A375 (cell line): ENCODE results near the gene SMIM1. TPM values are rescaled to one million over a fixed set of nuclear protein-coding genes. Genes with fewer than 3 reads are reported as not detected.

Source experiments
- small RNA-seq: library from RNA; depleted of rRNA; stranded (forward); fragments of <200 nt; gene quantifications from one replicate; pipeline ENCODE3, GENCODE V24; 2014
- total RNA-seq: library from RNA; depleted of rRNA; stranded (reverse); fragments of >200 nt; shearing (Covaris generic); gene quantifications from 2 replicates; pipeline ENCODE4 v1.2.3, GENCODE V29; 2014; rRNA removed

Gene SMIM1, protein sequence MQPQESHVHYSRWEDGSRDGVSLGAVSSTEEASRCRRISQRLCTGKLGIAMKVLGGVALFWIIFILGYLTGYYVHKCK
- total RNA-seq, result not detected in 2 replicates

DNA sequence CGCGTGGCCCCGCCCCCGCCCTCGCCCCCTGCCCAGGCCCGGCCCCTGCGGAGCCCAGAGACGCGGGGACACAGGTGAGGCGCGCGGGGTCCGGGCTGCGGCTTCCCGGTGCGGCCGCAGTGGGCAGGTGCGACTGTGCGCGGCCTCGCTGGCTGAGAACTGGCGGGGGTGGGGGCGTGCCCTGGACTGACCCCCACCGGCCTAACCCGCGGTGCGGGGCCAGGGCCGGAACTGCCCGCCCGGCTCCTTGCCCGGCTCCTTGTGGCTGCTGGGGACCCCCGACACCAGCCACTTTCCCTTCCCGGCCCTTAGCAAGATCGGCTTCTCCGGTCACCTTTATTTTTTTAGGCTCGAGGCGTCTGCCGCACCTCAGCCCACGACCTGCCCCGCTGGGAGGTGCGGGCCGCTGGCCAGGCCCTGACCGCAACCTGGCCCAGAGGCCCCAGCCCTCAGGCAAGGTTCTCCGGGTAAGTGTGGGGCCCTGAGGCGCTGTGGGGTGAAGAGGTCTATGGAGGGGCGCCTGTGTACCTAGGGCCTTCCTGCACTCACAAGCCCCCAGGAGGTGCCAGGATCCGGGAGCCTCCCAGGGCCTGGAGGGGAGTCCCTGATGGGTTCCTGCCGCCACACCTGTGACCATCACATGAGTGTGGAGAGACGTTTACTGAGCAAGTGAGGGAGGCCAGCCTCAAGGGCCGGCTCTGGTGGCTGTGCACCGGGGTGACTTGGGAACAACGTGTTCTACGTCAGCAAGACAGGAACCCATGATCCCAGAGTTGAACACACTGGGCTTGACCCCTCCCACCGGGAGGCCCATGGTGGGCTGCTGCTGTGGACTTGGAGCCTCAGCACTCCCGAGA is at the start of gene SMIM1:
Gene SMIM1, plus strand, starts transcription at position 35 of the 857 bp plus-strand sequence. CDS start 2,625 bp downstream, outside the sequence.

DNA sequence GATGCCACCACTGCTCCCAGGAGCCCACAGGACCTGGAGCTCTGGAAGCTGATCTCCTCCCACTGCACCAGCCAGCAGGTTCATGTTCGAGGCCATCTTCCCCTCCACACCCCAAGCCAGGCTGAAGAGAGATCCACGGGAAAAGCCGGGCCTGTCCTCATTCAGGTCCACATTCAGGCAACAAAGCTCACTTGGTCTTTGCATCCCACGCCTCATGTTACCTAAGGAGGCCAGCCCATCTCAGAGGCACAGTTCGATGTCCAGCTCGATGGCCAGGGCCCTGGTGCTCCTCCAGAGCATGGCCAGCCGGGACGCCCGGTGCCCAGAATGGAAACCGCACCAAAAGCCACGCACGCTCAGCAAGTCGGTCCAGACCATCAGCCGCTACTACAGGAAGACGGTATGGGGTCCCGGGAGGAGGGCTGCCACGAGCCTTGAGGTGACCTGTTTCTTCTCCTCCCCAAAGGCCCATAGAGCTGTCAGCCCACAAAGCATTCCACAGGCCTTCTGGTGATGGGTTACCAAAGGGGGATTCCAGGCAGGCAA is 20.1 kb upstream of the SMIM1 start, which contains the start of gene CCDC27:
Gene CCDC27, plus strand, starts transcription at position 51 of the 546 bp plus-strand sequence. Its CDS starts 32 bp downstream, at position 83.

DNA sequence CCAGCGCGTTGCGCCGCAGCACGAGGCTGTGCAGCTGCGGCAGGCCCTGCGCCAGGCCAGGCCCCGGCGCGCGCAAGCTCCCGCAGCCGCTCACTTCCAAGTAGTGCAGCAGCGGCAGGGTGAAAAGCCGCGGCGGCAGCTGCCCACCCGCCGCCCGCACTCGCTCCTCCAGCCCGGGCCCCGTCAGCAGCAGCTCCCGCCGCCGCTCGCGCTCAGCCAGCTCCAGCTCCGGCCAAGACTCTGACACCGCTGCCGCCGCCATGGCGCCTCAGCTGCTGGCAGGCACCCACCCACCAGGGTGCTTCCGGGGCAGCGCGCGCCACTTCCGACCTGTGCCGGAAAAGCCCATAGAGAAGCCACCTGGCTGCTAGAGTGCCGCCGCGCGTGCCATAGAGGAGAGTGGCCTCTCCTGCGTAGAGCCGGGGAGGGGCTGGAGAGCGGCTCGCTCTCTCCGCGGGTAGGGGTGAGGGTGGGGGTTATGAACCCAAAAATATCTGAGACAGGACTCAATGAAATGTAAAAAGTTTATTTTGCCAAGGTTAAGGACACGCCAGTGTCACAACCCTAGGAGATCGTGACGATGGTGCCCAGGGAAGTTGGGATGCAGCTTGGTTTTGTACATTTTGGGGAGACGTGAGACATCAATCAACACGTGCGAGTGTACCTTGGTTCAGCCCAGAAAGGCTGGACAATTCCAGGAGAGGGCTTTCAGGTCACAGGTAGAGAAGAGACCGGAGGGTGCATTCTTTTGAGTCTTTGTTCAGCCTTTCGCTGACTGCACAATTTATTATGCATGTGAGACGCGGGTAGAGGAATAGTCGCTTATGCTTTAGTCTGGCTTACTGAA is 23.9 kb downstream of the SMIM1 start, which contains the start of gene LRRC47:
Gene LRRC47, minus strand, starts transcription at position 284 of the 847 bp plus-strand sequence. Its CDS starts 22 bp downstream, at position 262.

Small RNAs within 50 kb of the gene (small RNA-seq; reads per million reads assigned to genes)
- gene RF02197 (not detected), gene RN7SL574P (not detected)

Other genes with a start within 250 kb of the SMIM1 start
- gene MEGF6, start 161.2 kb upstream of the SMIM1 start, total RNA-seq, result 1.0 and 1.3 TPM in 2 replicates
- gene TPRG1L, start 147.7 kb upstream of the SMIM1 start, total RNA-seq, result 4.6 and 6.0 TPM in 2 replicates
- gene WRAP73, start 122.6 kb upstream of the SMIM1 start, total RNA-seq, result 55.3 and 68.7 TPM in 2 replicates
- gene TP73, start 120.2 kb upstream of the SMIM1 start, total RNA-seq, result 4.5 and 7.4 TPM in 2 replicates
- gene CCDC27, start 20.3 kb upstream of the SMIM1 start, total RNA-seq, result not detected in 2 replicates
- 53.4 and 60.4 TPM in 2 replicates for gene LRRC47, start 23.7 kb downstream of the SMIM1 start, total RNA-seq
- 21.0 and 32.8 TPM in 2 replicates for gene CEP104, start 84.5 kb downstream of the SMIM1 start, total RNA-seq
- 6.1 and 6.6 TPM in 2 replicates for gene DFFB, start 84.7 kb downstream of the SMIM1 start, total RNA-seq
- gene C1orf174, start 127.5 kb downstream of the SMIM1 start, total RNA-seq, result 24.5 and 30.7 TPM in 2 replicates